Fibroblast of the aortic adventitia (primary cell): Measurements from ENCODE around the gene MRPL14. TPM values are rescaled to one million over a fixed set of nuclear protein-coding genes. Genes with fewer than 3 reads are reported as not detected.

Experiments used
- DNase-seq: peaks from one replicate; pipeline ENCODE4 v3.0.0-alpha.2; 2010; ENCODE audit warnings: low read depth
- H3K4me3 ChIP-seq: 2 replicates; pipeline ENCODE4 v1.5.1; 2011; ENCODE audit warnings: low read depth, mild to moderate bottlenecking, control low read depth, low read length, moderate library complexity
- total RNA-seq: library from RNA; depleted of rRNA; stranded (reverse); fragments of >200 nt; gene quantifications from 2 replicates; pipeline ENCODE4 v1.2.3, GENCODE V29; 2012; ENCODE audit warnings: low replicate concordance
- TF ChIP-seq, protein P1 (sequence below): IDR thresholded peaks from 2 replicates; pipeline ENCODE4 v1.5.1; 2011; ENCODE audit warnings: mild to moderate bottlenecking, low read length, control low read depth, inconsistent platforms; ENCODE audit not compliant: insufficient read depth

Gene MRPL14
- total RNA-seq, 1 donor: 34.5 TPM

DNA sequence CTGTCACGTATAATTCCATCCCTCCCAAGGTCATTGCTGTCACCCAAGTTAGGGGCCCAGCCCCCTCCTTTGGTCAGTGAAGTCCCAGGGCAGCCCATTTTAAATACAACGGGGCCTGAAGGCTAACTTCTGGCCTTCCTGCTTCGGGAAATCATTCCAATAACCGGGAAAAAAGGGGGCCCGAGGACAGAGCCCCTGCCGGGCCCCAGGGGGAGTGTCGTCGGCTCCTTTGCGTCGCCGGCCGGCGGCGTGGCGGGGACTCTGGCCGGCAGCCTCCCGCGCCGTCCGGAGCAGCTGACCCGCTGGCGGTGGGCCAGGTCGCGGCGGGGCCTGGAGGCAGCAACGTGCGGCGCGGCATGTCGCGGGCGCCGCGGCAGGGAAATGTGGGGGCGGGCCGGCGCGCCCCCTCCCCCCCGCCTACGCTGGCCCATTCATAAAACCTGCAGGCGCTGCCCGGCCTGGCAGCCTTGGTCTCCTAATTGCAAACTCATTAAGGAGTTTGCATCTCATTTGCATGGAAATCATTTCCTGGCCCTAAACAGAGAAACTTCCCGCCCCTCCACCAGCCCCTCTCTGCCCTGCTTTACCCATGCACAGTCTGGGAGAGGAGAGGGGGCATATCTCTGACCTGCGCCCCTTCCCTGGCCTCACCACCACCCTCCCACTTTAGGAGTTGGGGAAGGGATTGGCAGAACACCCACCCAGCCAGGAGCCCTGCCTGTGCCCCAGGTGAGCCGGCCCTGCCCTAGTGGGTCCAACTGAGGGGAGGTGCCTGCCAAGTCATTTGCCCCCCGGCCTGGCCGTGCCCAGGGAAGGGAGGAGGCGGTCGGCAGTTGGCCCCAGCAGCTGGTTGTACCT lies 50.7 kb downstream of the MRPL14 start:
- no peak overlapping the region for H3K4me3 ChIP-seq
- DNase-seq: no peak
- TF ChIP-seq, protein P1, sequence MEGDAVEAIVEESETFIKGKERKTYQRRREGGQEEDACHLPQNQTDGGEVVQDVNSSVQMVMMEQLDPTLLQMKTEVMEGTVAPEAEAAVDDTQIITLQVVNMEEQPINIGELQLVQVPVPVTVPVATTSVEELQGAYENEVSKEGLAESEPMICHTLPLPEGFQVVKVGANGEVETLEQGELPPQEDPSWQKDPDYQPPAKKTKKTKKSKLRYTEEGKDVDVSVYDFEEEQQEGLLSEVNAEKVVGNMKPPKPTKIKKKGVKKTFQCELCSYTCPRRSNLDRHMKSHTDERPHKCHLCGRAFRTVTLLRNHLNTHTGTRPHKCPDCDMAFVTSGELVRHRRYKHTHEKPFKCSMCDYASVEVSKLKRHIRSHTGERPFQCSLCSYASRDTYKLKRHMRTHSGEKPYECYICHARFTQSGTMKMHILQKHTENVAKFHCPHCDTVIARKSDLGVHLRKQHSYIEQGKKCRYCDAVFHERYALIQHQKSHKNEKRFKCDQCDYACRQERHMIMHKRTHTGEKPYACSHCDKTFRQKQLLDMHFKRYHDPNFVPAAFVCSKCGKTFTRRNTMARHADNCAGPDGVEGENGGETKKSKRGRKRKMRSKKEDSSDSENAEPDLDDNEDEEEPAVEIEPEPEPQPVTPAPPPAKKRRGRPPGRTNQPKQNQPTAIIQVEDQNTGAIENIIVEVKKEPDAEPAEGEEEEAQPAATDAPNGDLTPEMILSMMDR: no peak

- TF ChIP-seq, protein P1: no peak
- no peak overlapping the region for H3K4me3 ChIP-seq
- DNase-seq: no peak
These were observed 51.5 kb downstream of the MRPL14 start for GRCh38 chr6:44075647-44076355.

GRCh38 chr6:44074813-44075646 lies 52.2 kb downstream of the MRPL14 start:
- TF ChIP-seq, protein P1: no peak
- no peak overlapping the region for H3K4me3 ChIP-seq
- no peak for DNase-seq

- peak overlapping the region; percentile 10 for H3K4me3 ChIP-seq
- TF ChIP-seq, protein P1: peak; percentile 91
- peak; percentile 89 for DNase-seq
These were observed 52.8 kb downstream of the MRPL14 start for GRCh38 chr6:44074439-44074812.

DNA sequence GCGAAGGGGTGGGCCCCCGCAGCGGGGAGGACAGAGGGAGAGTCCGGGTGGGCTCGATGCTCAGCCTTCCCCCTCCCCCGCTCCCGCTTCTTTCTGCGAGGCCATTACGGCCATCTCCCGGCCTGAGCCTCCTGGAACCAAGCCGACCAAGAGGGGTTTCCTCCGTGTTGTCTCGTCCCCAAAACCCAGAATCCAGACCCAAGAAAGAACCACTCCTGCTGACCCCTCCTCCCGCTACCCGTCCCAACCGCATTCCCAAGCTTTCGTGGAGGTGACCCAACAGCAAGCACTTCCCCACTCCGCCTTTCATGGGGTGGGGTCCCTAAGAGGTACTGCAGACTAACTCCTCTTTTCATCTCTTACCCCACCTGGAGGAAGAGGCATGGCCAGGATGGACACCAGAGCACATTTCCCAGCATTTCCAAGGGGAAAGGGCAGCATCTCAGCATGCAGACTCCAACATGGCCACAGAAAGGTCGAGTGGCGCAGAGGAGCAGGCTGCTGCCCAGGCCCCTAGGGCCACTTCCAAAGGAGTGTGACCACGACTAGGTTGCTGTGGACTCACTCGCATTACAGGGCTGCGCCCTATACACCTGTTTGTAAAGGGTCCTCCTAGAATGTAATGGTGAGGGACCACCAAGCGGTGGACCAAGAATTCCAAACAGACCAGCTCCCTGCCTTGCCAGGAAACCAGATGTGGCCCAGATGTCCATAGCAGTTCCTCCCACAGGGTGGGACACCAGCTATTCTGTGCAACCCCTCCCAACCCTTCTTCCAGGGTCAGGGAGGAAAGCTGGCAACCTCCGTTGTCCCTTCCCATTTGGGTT lies 53.4 kb downstream of the MRPL14 start:
- DNase-seq: peak; percentile 58
- TF ChIP-seq, protein P1: peak; percentile 41
- peak overlapping the region; percentile 40 for H3K4me3 ChIP-seq
